Mononuclear cell (primary cell): Measurements from ENCODE around the gene EBF4. TPM values are rescaled to one million over a fixed set of nuclear protein-coding genes. Genes with fewer than 3 reads are reported as not detected.

Experiments used
- H3K27me3 ChIP-seq: 2 replicates; pipeline ENCODE4 v1.6.0; 2011; ENCODE audit warnings: low read length, control low read depth; ENCODE audit not compliant: insufficient read depth
- H3K4me1 ChIP-seq: 2 replicates; pipeline ENCODE4 v1.5.1; 2011; ENCODE audit warnings: mild to moderate bottlenecking, low read length, control low read depth; ENCODE audit not compliant: insufficient read depth
- H3K4me3 ChIP-seq: 2 replicates; pipeline ENCODE4 v1.5.1; 2011; ENCODE audit warnings: mild to moderate bottlenecking, low read length, moderate library complexity
- H3K9me3 ChIP-seq: 2 replicates; pipeline ENCODE4 v1.5.1; 2011; ENCODE audit warnings: low read depth, mild to moderate bottlenecking, control low read depth, low read length
- total RNA-seq: library from RNA; depleted of rRNA; stranded (reverse); fragments of >200 nt; gene quantifications from one replicate; pipeline ENCODE4 v1.2.3, GENCODE V29; 2012

EBF4 gene
- total RNA-seq, 1 donor = 0.63 TPM

DNA sequence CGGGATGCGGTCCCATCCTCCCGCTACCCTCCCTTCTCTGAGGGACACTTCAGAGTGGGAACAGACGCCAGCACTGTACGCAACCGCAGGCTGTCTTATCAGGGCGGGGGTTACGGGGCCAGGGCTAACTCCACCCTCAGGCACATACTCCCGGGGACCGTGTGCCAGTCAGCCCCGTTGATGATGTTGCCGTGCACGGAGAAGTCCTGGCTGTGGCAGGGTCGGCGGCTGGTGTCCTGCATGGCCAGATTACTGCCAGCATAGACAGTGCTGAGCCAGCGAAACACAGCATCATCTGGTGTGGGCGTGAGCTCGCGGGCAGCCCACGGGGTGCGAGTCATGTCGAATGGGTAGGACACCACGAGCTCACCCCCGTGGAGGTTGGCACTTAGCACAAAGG, 102.9 kb downstream of the EBF4 start:
- H3K4me3 ChIP-seq = no peak overlapping the region

DNA sequence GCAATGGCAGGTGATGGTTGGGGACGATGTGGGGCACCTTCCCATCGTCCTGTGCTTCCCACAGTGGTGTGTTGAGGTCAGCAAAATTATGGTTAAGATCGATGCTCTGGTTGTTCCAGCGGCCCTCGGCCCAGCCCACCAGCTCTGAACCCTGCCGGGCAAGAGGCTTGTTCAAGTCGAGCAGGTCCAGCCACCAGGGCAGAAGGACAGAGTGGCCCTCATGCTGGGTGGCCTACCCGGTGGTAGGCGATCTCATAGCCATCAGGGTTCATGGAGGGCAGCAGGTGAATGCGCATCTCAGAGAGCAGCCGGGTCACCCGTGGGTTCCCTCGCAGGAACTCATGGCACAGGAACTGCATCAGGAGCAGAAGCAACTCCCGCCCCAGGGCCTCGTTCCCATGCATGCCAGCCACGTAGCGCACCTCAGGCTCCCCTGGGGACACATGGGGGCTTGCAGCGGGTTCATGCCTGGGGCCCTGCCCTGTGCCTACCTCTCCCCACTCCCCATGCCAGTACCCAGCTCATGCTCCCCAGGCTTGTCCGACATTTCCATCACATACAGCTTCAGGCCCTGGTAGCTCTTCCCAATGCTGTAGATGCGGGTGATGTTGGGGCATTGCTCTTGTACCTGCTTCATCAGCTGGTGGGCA, 103.6 kb downstream of the EBF4 start:
- H3K27me3 ChIP-seq = peaks cover 17% of the 10 kb centered on the region
- peaks cover 19% of the 10 kb centered on the region for H3K4me1 ChIP-seq
- no peak overlapping the region for H3K4me3 ChIP-seq
- no peaks in the 10 kb centered on the region for H3K9me3 ChIP-seq

More for the DNA sequence above, 102.9 kb downstream of the EBF4 start:
- Histone ChIP-seq H3K4me1 (peaks cover 13% of the 10 kb centered on the region), H3K27me3 (peaks cover 12% of the 10 kb centered on the region), H3K9me3 (no peaks in the 10 kb centered on the region)

DNA sequence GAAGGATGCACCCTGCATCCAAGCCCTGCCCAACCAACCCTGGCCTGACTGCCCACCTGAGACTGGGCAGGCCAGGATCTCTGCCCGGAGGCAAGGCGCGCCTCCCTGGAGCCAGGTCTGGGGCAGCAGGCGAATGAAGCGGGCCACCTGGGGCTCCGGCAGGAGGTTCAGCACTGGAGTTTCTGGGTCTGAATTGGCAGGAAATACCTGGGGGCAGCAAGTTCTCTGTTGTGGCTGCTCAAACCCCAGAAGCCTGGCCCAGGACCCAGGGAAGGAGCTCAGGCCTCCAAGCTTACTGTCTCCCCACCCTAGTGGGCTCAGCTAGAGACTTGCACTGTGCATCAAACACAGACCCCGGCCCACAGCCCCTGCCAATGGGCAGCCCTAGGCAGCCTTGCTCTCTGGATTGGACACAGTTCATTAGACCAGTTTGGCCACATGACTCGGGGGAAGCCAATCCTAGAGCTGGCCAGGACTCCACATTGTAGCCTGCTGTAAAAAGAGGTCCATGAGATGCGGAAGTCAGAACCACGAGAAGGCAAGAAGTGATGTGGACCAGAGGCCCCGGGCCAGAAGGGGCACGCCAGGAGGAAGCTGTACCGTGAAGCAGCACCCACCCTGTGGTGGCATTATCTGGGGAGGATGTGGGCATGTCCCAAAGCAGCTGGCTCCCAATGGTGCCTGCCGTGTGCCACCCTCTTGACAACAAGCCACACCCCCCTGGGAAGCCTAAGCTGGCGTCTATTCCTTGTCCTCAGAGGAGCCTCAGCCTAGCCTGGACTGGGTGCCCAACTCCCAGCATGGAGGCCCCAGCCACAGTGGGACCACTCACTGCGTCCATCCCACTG, 104.8 kb downstream of the EBF4 start:
- Histone ChIP-seq H3K27me3 (peaks cover 23% of the 10 kb centered on the region), H3K9me3 (no peaks in the 10 kb centered on the region), H3K4me1 (peaks cover 24% of the 10 kb centered on the region), H3K4me3 (no peak overlapping the region)

DNA sequence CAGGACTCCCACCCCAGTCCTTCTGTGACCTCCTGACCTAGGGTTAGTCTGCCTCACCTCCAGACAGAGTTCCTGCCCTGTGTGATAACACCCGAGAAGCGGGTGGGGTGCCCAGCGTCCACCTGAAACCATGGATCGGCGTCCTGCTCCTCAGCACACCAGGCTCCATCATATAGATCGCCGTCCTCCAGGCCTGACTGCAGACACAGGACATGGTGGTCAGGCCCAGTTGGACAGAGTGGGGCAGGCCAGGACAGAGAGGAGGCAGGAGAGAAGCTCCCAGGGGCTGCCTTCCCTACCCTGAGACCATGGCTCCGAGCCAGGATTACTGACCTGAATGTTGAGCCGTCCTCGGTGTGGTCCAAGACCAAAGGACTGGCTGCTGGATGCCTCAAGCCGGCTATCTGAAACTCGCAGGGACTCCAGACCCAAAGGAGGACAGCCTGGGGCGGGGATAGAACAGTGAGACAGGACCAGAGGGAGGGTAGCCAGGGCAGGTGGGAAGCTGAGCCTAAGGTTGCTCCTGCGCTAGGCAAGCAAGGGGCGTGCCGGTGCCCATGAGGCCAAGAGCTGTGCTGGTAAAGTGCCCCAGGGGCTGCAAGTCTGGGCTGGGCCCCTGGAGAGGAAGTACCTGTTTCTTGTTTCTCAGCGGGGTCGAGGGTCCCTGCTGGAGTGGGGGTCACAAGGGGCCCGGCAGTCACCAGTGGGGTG, 105.7 kb downstream of the EBF4 start:
- Histone ChIP-seq H3K4me1 (peaks cover 24% of the 10 kb centered on the region), H3K9me3 (no peaks in the 10 kb centered on the region), H3K4me3 (no peak overlapping the region), H3K27me3 (peaks cover 23% of the 10 kb centered on the region)

DNA sequence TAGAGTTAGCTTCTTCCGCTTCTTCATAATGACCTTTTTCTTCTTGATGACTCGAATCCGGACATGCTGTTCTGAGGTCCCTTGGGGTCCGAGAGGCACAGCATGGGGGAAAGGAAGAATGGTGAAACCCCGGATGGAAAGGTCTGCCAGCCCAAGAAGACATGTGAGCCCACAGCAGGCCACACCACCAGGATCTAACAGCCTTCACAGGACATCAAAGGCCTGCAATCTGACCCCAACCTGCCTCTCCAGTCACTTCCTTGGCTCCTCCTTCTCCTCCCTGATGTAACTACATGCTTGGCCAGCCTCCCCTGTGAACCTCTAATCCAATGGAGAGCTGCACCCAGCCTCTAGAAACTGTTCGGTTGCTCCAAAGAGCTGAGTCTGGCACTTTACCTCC, 106.2 kb downstream of the EBF4 start:
- H3K9me3 ChIP-seq = no peaks in the 10 kb centered on the region
- peaks cover 25% of the 10 kb centered on the region for H3K27me3 ChIP-seq
- no peak overlapping the region for H3K4me3 ChIP-seq
- H3K4me1 ChIP-seq = peaks cover 24% of the 10 kb centered on the region

GRCh38 chr20:2799271-2799670, 106.7 kb downstream of the EBF4 start:
- peaks cover 24% of the 10 kb centered on the region for H3K4me1 ChIP-seq
- H3K9me3 ChIP-seq = no peaks in the 10 kb centered on the region
- no peak overlapping the region for H3K4me3 ChIP-seq
- H3K27me3 ChIP-seq = peaks cover 29% of the 10 kb centered on the region

DNA sequence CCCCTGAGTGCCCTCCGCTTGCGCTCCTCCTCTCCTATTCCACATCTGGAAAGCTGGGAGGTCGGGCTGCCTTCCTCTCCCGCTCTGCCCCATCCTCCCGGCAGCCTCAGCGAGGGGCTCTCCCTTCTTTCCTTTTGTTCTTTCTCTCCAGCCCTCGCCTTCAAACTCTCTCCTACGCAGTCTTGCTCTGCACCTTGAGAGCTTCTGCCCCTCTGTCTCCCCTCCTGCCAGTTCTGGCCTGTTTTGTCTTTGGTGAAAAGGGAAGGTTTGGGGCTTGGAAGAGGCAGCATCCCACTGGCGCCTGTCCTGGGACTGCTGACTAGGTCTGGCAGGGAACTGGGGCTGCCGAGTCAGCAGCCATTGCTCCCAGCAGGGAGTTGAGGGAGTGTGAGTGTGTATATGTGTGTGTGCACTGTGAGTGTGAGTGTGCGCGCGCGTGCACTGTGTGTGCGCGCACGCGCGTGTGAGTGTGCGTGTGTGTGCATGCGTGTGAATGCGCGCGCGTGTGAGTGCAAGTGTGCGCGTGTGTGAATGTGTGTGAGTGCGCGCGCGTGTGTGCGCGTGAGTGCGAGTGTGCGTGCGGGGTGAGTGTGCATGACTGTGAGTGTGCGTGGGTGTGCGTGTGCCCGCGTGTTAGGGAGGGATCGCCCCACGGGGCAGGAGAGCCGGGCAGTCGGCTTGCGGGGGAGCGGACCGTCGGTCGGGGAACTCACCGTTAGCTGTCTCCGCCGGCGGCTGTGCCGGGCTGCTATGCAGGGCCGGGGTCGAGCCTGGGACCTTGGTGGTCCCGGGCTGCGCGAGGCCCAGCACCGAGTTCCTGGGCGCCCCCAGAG, 107.3 kb downstream of the EBF4 start:
- peak overlapping the region; percentile 28 for H3K4me3 ChIP-seq
- H3K9me3 ChIP-seq = no peaks in the 10 kb centered on the region
- H3K27me3 ChIP-seq = peaks cover 36% of the 10 kb centered on the region
- peaks cover 24% of the 10 kb centered on the region for H3K4me1 ChIP-seq

DNA sequence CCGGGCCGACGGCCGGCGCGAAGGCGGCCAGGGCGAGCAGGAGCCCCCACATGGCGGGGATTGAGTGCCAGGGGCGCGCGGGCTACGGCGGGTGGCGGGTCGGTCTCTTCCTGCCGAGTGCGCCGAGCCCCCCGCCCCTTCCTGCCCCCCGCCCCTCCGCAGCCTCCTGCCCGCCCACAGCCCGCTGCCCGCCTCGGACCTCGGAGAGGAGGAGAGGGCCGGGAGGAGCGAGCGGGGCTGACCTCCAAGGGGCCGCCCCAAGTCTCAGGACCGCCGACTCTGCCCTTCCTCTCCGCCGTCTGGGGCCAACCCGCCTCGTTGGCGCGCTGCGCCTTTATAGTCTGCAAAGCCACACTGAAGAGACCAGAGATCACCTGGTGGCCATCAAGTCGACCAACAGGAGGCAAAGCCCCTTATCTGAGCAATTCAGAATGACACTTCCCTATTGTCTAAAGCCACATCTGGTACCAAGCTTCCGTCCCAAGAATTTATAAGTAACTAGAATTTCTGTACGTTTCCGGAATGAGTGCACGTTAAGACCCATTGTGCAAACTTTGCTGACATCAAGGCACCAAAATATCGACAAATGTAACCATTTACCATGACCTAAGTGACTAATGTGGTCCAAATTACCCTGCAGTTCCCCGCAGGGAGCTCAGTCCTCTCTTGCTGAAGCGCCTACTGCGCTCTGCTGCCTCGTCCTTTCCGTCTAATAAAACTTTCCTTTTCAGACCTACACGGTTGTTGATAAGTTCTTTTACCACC, 108.1 kb downstream of the EBF4 start, which contains the start of gene CPXM1:
Gene CPXM1, minus strand, starts transcription at position 107 of the 765 bp plus-strand sequence. Its CDS starts 55 bp downstream, at position 52.
- Histone ChIP-seq H3K27me3 (peaks cover 44% of the 10 kb centered on the region), H3K9me3 (no peaks in the 10 kb centered on the region), H3K4me1 (peaks cover 24% of the 10 kb centered on the region), H3K4me3 (peak within 1 kb of the TSS; percentile 28)

DNA sequence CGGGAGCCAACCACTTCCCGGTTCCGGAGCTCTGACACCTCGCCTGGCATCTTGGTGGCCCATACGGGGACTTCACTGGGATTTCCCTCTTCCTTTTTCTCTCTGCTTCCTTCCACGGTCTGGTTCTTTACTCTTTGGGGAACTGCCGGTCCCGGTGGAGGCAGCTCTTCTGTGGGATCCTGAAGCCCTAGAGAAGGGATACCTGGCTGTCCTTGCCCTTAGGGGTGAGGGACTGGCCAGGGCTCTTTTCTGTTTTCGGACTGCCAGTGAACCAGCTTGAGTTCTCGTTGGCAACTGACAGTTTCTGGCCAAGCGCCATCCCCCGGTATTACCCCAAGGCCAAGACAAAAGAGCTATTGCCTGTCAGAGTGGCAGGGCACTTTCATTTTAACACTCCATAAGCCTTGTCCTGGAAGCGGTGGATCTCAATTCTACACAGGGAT, 108.7 kb downstream of the EBF4 start:
- Histone ChIP-seq H3K4me3 (no peak overlapping the region), H3K9me3 (no peaks in the 10 kb centered on the region), H3K4me1 (peaks cover 24% of the 10 kb centered on the region), H3K27me3 (peaks cover 50% of the 10 kb centered on the region)

DNA sequence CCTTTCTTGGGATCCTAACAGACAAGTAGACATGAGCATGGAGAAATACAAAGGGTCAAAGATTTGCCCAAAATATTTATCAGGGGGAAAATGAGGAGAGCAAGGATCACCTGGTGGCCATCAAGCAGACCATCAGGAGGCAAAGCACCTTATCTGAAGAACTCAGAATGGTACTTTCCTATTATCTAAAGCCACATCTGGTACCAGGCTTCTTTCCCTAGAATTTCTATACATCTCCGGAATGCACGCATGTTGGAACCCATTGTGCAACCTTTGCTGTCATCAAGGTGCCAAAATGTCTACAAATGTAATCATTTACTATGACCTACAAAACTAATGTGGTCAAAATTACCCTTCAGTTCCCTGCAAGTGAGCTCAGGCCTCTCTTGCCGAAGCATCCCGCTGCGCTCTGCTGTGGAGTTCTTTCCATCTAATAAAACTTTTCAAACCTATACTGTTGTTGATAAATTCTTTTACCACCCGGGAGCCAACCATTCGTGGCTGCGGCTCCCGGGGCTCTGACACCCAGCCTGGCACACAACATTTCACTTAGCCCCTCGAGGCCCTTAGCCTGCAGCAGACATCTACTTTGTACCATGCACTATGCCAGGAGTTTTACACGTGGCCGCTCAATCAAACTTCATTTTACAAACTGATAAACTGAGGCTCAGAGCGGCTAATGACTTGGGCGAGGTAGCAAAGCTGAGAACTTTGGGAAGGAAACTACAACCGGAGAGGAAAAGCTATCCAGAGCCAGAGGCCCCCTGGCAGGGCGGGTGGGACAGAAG, 111.7 kb downstream of the EBF4 start:
- H3K27me3 ChIP-seq = peaks cover 47% of the 10 kb centered on the region
- H3K4me1 ChIP-seq = peaks cover 22% of the 10 kb centered on the region
- no peak overlapping the region for H3K4me3 ChIP-seq
- no peaks in the 10 kb centered on the region for H3K9me3 ChIP-seq

- peaks cover 13% of the 10 kb centered on the region for H3K4me1 ChIP-seq
- peaks cover 39% of the 10 kb centered on the region for H3K27me3 ChIP-seq
- no peak overlapping the region for H3K4me3 ChIP-seq
- H3K9me3 ChIP-seq = no peaks in the 10 kb centered on the region
These were observed 112.5 kb downstream of the EBF4 start for GRCh38 chr20:2804852-2805688.

DNA sequence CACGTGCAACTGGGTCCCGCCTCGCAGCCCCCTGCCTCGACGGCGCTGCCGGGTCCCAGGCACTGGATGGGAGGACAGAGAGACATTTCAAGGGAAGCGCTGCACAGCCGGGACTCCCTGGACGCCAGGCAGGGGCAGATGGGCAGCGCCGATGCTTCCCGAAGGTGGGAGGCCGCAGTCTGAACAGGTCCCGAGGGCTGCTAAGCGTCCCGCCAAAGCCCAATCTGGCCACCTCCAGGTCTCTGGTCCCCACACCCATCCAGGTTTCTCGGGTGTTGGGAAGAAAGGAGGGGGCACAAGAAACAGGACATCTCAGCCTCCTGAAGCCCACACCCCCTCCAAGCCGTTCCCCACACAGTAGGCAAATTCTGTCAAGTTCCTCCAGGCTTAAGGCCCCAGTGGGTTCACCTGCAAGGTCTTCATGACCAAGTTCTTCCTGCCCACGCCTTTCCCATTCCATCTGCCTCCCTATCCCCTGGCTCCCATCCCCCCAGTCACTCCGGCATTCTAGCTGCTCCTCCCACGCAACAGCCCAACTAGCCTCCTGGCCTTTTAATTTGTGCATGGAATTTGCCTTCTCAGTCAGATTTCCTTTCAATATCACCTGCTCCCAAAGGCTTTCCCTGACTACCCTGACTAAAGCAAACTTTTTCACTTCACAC, 113.2 kb downstream of the EBF4 start:
- Histone ChIP-seq H3K4me1 (peaks cover 8% of the 10 kb centered on the region), H3K27me3 (peaks cover 36% of the 10 kb centered on the region), H3K4me3 (no peak overlapping the region)

More for the DNA sequence above, 113.2 kb downstream of the EBF4 start:
- H3K9me3 ChIP-seq = no peaks in the 10 kb centered on the region
